HepG2 (cell line): ENCODE data around the gene SGMS1. TPM values are rescaled to one million over a fixed set of nuclear protein-coding genes. Genes with fewer than 3 reads are reported as not detected.

Experiments used
- ATAC-seq: fragments of 200-7000 bp; cut with Tn5 transposase; 3 replicates; pipeline ENCODE4 v1.9.1; 2020; ENCODE audit warnings: mild to moderate bottlenecking, moderate library complexity
- BruUV-seq: library from RNA; stranded (reverse); fragments of 400-500 nt; replicated peaks from 2 replicates; lab custom pipeline; 2021; lab: Mats Ljungman, UMichigan
- CTCF ChIA-PET: fragments of 300-600 bp; formaldehyde crosslinking; extraction: SDS; loops from one replicate; lab custom pipeline; 2021; ENCODE audit warnings: low total read pairs, inconsistent platforms, low intra/inter-chr PET ratio; lab: Yijun Ruan, JAX
- POLR2A ChIA-PET: fragments of 350-600 bp; sonication (Branson Sonifier 250); formaldehyde crosslinking; loops from one replicate; lab custom pipeline; 2020; ENCODE audit warnings: antibody characterized with exemption, inconsistent platforms; lab: Yijun Ruan, JAX
- DNase-seq: peaks from one replicate; pipeline ENCODE4 v3.0.0-alpha.2; 2015; ENCODE audit warnings: low spot score
- FAIRE-seq: peaks from 3 replicates; lab custom pipeline; 2011; peaks lifted over from hg19 to GRCh38; lab: Jason Lieb, UNC
- H2AFZ ChIP-seq: one replicate; pipeline ENCODE4 v1.6.1; 2011; ENCODE audit warnings: low read length, inconsistent platforms
- H3K27ac ChIP-seq: fragments of 300-600 bp; 3 replicates; pipeline ENCODE4 v1.8.0; 2011; ENCODE audit warnings: mixed run types, mild to moderate bottlenecking, mixed read lengths, low read length, inconsistent platforms; ENCODE audit not compliant: insufficient read depth; ENCODE audit errors: extremely low read length
- H3K27me3 ChIP-seq, 2 experiments: fragments of 200-600 bp in 1 of 2; 2 replicates in 1 of 2; 3 replicates in 1 of 2; pipeline versions ENCODE4 v1.6.0 to v1.8.0; 2011; ENCODE audit warnings: low read length in 2 of 2, mild to moderate bottlenecking in 2 of 2, moderate library complexity in 2 of 2, inconsistent platforms in 1 of 2; ENCODE audit not compliant: insufficient read depth in 2 of 2, control insufficient read depth in 1 of 2
- H3K36me3 ChIP-seq, 2 experiments: fragments of 200-600 bp in 1 of 2; replicated peaks in 1 of 2; 2 replicates in 1 of 2; 3 replicates in 1 of 2; pipeline versions ENCODE4 v1.5.1 to v1.8.0; 2011; ENCODE audit warnings: low read length in 2 of 2, inconsistent platforms in 1 of 2; ENCODE audit not compliant: insufficient read depth in 2 of 2, control insufficient read depth in 1 of 2
- H3K4me1 ChIP-seq: 2 replicates; pipeline ENCODE4 v1.5.1; 2012; ENCODE audit warnings: low read length, inconsistent platforms; ENCODE audit not compliant: insufficient read depth
- H3K4me2 ChIP-seq: 2 replicates; pipeline ENCODE4 v1.6.0; 2011; ENCODE audit warnings: low read depth, low read length, inconsistent platforms
- H3K4me3 ChIP-seq, 3 experiments: fragments of 200-600 bp in 1 of 3; sonication (generic), shearing (Covaris generic) in 1 of 3; replicated peaks in 1 of 3; 2 replicates each; pipeline ENCODE4 v1.5.1; 2011 to 2016; ENCODE audit warnings: low read length in 3 of 3, inconsistent platforms in 2 of 3, low read depth in 2 of 3, mild to moderate bottlenecking in 2 of 3, control low read depth in 1 of 3, mixed read lengths in 1 of 3; ENCODE audit not compliant: insufficient read depth in 1 of 3
- H3K79me2 ChIP-seq: one replicate; pipeline ENCODE4 v1.6.1; 2011; ENCODE audit warnings: low read length, inconsistent platforms; ENCODE audit not compliant: insufficient read depth
- H3K9ac ChIP-seq: 2 replicates; pipeline ENCODE4 v1.6.0; 2011; ENCODE audit warnings: mild to moderate bottlenecking, low read depth, low read length, inconsistent platforms; ENCODE audit not compliant: insufficient read depth
- H3K9me3 ChIP-seq: 2 replicates; pipeline ENCODE4 v1.5.1; 2012; ENCODE audit warnings: mild to moderate bottlenecking, low read length
- H4K20me1 ChIP-seq: 2 replicates; pipeline ENCODE4 v1.6.0; 2011; ENCODE audit warnings: inconsistent platforms, mild to moderate bottlenecking, low read length, moderate library complexity; ENCODE audit not compliant: insufficient read depth
- ASH2L ChIP-seq: fragments of 300-600, 200-600 bp; sonication (generic); IDR thresholded peaks from 2 replicates; pipeline ENCODE4 v1.7.0; 2017; ENCODE audit warnings: low read depth, mild to moderate bottlenecking, moderate library complexity, mixed read lengths, low read length; ENCODE audit not compliant: insufficient read length
- FIP1L1 ChIP-seq: fragments of 200-400 bp; formaldehyde crosslinking; IDR thresholded peaks from 2 replicates; pipeline ENCODE4 v1.6.1; 2018; ENCODE audit warnings: low read depth, mild to moderate bottlenecking, low read length, moderate library complexity, borderline replicate concordance; ENCODE audit not compliant: insufficient read depth
- FLYWCH1 ChIP-seq: sonication (generic); formaldehyde crosslinking; IDR thresholded peaks from 2 replicates; pipeline ENCODE4 v1.8.1; 2023; ENCODE audit warnings: mild to moderate bottlenecking, missing genetic modification reagents
- PPARG ChIP-seq: conservative IDR thresholded peaks from 2 replicates; pipeline ENCODE4 v1.6.1; 2016; ENCODE audit warnings: missing biosample characterization, missing genetic modification reagents
- RFX1 ChIP-seq: fragments of 450-650 bp; IDR thresholded peaks from 2 replicates; pipeline ENCODE4 v1.6.1; 2017
- SIX1 ChIP-seq: sonication (generic); formaldehyde crosslinking; IDR thresholded peaks from 2 replicates; pipeline ENCODE4 v1.4.0; 2020; ENCODE audit warnings: missing genetic modification reagents, borderline replicate concordance
- TEAD2 ChIP-seq: sonication (generic); formaldehyde crosslinking; IDR thresholded peaks from 2 replicates; pipeline ENCODE4 v1.9.0; 2021; ENCODE audit warnings: missing genetic modification reagents
- WGBS: methylation state at CpG from one replicate; pipeline ENCODE4 v1.1.6; 2017; ENCODE audit warnings: low lambda C conversion rate; 5-methylcytosine and 5-hydroxymethylcytosine counted together
- in situ Hi-C: cut with HindIII; loops from 2 replicates; pipeline ENCODE4 v1.10.0; 2017; ENCODE audit warnings: low pct_unique_long_range_greater_than_20kb; ENCODE audit not compliant: extremely low pct_ligation_motif_present
- intact Hi-C: fragments of 100-400 bp; cut with micrococcal nuclease; formaldehyde crosslinking; loops from one replicate; pipeline ENCODE4 v1.10.0; 2022; ENCODE audit not compliant: unreplicated experiment
- polyA plus RNA-seq, 8 experiments: library from polyadenylated mRNA; depleted of rRNA in 3 of 8; stranded (reverse) in 7 of 8; unstranded in 1 of 8; fragments of >200 nt; fragmentation: Illumina TruSeq in 4 of 8; extraction: Trizol in 4 of 8; gene quantifications; 2 replicates each; pipeline versions ENCODE4 v1.2.1 to v1.2.3, GENCODE V29; 2011 to 2016; ENCODE audit warnings: low read depth in 4 of 8, missing spikeins in 1 of 8, mixed read lengths in 1 of 8; ENCODE audit not compliant: insufficient read depth in 1 of 8
- total RNA-seq, 5 experiments: library from RNA; depleted of rRNA; stranded (reverse); fragments of >200 nt; fragmentation: Illumina TruSeq; extraction: Trizol; gene quantifications; 2 replicates each; pipeline ENCODE4 v1.2.3, GENCODE V29; 2016; ENCODE audit warnings: low read depth in 1 of 5
- TF ChIP-seq, protein P1 (sequence below): sonication (generic); formaldehyde crosslinking; IDR thresholded peaks from 2 replicates; pipeline ENCODE4 v1.4.0; 2020; ENCODE audit warnings: mild to moderate bottlenecking, missing genetic modification reagents

Gene SGMS1
- total and polyA plus RNA-seq, 2 of the 13 experiments (the other 11 are each of a cell fraction or from before 2014, with no cell fraction given), result 6.5 to 15.1 TPM

DNA sequence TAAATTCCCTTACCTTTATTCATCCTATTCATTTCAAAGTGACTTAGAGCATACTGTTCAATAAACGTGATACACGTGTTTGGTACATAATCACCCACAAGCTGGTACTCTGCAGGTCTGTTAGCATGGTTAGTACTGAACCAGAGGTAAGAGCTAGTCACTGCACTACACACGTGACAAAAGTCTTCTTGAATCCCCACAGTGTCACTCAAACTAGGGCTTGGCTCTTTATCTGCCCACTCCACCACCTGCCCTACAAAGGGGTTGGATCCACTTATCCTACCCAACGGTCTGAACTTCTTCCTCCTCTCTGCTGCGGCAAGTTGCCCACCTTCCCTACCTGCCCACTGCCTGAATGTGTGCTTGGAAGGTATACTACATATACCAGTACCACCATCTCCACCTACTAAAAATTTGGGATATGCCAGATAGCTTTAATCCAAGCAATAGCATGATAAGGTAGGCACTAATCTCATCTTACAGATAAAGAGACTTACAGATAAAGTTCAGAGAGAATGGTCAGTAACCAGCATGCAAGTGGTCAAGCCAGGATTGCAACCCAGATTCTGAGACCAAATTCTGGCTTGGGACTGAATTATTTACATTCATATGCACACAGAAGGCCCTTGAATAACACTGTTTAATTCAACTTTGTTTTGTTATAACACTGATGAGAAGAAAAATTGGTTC, 92.2 kb downstream of the SGMS1 start:
- 92% methylated on average over 5 of the region's 5 CpGs for whole genome bisulfite sequencing
- CTCF ChIA-PET, result no interaction called here
- ATAC-seq, result no peak
- no peak for FAIRE-seq
- no TSS peak for BruUV-seq
- Histone ChIP-seq H4K20me1 (no peaks in the 10 kb centered on the region), H3K4me3 (no peak overlapping the region), H3K27me3 (no peaks in the 10 kb centered on the region), H3K9me3 (no peaks in the 10 kb centered on the region), H3K4me2 (no peak overlapping the region), H3K27ac (no peak overlapping the region), H2AFZ (no peak overlapping the region), H3K36me3 (no peaks in the 10 kb centered on the region), H3K4me1 (no peaks in the 10 kb centered on the region), H3K9ac (no peak overlapping the region), H3K79me2 (no peaks in the 10 kb centered on the region)
- no peak for DNase-seq
- in situ Hi-C loops, result no loop called here
- intact Hi-C loops, result no loop called here
- POLR2A ChIA-PET, result no interaction called here
- TF ChIP-seq FLYWCH1 (CRISPR knock-in tag), result no peak
- no peak for TF ChIP-seq TEAD2 (CRISPR knock-in tag)
- no peak for TF ChIP-seq SIX1
- no peak for TF ChIP-seq FIP1L1

- no peaks in the 10 kb centered on the region for H3K36me3 ChIP-seq
- no peak for FAIRE-seq
- TF ChIP-seq ASH2L (no peak), PPARG (no peak), RFX1 (no peak)
- TF ChIP-seq, protein P1, sequence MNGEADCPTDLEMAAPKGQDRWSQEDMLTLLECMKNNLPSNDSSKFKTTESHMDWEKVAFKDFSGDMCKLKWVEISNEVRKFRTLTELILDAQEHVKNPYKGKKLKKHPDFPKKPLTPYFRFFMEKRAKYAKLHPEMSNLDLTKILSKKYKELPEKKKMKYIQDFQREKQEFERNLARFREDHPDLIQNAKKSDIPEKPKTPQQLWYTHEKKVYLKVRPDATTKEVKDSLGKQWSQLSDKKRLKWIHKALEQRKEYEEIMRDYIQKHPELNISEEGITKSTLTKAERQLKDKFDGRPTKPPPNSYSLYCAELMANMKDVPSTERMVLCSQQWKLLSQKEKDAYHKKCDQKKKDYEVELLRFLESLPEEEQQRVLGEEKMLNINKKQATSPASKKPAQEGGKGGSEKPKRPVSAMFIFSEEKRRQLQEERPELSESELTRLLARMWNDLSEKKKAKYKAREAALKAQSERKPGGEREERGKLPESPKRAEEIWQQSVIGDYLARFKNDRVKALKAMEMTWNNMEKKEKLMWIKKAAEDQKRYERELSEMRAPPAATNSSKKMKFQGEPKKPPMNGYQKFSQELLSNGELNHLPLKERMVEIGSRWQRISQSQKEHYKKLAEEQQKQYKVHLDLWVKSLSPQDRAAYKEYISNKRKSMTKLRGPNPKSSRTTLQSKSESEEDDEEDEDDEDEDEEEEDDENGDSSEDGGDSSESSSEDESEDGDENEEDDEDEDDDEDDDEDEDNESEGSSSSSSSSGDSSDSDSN (CRISPR knock-in tag), result no peak
- no peaks in the 10 kb centered on the region for H3K27me3 ChIP-seq
- ChIA-PET POLR2A (no interaction called here), CTCF (no interaction called here)
- H3K79me2 ChIP-seq, result no peaks in the 10 kb centered on the region
- no peak for DNase-seq
- H3K4me1 ChIP-seq, result no peaks in the 10 kb centered on the region
- in situ Hi-C loops (no loop called here), intact Hi-C loops (no loop called here)
- H3K4me2 ChIP-seq, result no peak overlapping the region
- BruUV-seq, result no TSS peak
- H3K9me3 ChIP-seq, result no peaks in the 10 kb centered on the region
- H2AFZ ChIP-seq, result no peak overlapping the region
- no peak overlapping the region for H3K27ac ChIP-seq
- ATAC-seq, result no peak
- WGBS, result 95% methylated on average over 5 of the region's 5 CpGs
- no peaks in the 10 kb centered on the region for H4K20me1 ChIP-seq
- no peak overlapping the region for H3K4me3 ChIP-seq
- H3K9ac ChIP-seq, result no peak overlapping the region
Observed at GRCh38 chr10:50529660-50530059, 94.1 kb downstream of the SGMS1 start.
